ENCODE data around the gene NUP210L.
"Not testable (repeated sequence)": the region's sequence is repeated elsewhere in the genome, so short reads cannot be mapped to it uniquely, and the experiment has no call there.

The NUP210L gene

DNA sequence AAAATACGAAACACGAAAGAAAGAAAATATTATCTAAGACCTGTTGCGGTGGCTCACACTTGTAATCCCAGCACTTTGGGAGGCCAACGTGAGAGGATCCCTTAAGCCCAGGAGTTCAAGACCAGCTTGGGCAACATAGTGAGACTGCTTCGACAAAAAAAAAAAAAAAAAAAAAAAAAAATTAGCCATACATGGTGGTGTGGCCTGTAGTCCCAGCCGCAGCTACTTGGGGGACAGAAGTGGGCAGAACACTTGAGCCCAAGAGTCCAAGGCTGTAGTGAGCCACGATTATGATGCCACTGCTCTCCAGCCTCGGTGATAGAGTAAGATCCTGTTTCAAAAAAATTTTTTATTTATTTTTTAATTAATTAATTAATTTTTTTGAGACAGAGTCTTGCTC, 167.3 kb downstream of the NUP210L start:
- intact Hi-C loops (cut with micrococcal nuclease) = loop anchor here (2.0 to 5.0 kb wide), 3 partner anchors 43 to 191 kb away; partner anchors contain the start of gene GATAD2B
- no peak overlapping the region for H3K4me3 Mint-ChIP-seq
- no peaks in the 10 kb centered on the region for H3K27me3 Mint-ChIP-seq
- peak overlapping the region; percentile 61 for H3K27ac Mint-ChIP-seq
- no peaks in the 10 kb centered on the region for H3K9me3 Mint-ChIP-seq
- H3K4me1 Mint-ChIP-seq (ENCODE audit: low read depth) = peaks cover 64% of the 10 kb centered on the region
- peaks cover 33% of the 10 kb centered on the region for H3K36me3 Mint-ChIP-seq (ENCODE audit: low read depth)

DNA sequence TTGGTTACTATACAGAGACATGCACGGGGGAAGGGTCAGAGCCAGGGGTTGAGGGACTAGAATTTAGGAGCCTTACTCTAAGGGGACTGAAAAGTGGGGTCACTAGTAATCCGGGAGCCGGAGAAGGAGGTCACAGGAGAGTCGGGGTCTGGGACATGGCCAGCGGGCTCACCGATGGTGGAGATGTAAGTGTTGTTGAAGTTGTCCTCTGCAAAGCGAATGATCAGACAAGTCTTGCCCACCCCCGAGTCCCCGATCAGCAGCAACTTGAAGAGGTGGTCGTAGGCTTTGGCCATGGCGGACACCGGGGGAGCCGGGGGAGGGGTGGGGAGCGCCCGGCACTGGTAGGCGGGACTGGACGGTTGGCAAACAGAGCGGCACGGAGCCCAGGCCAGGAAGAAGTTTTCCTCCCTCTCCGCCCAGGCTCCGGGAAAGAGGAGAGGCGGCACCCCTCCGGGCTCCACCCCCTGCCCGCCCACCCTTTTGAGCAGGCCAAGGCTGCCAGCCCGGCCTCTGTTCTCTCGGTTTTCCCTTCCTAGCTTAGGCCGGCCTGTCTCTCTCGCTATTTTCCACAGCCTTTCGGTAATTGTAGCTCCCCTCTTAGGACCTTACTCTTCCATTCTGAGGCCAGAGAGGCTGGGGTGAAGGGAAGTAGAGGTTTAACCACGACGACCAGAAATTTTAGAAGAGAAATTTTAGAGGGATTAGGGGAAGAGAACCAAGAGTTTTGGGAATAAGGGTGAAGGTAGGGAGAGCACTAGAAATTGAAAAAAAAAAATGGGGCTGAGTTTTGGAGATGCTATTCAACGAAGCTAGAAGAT, 168.7 kb downstream of the NUP210L start, which contains the start of gene RAB13:
TSS of gene RAB13 (minus strand) at position 399 of the 821 bp plus-strand sequence. CDS start at position 296, 103 bp downstream.
- Mint-ChIP-seq H3K4me1 (ENCODE audit: low read depth) (peaks cover 68% of the 10 kb centered on the region), H3K36me3 (ENCODE audit: low read depth) (peaks cover 30% of the 10 kb centered on the region), H3K9me3 (no peaks in the 10 kb centered on the region), H3K27me3 (no peaks in the 10 kb centered on the region), H3K4me3 (peak within 1 kb of the TSS; percentile 86), H3K27ac (peak within 1 kb of the TSS; percentile 61)
- intact Hi-C loops (cut with micrococcal nuclease) = loop anchor here (1.0 to 5.0 kb wide), 4 partner anchors 41 to 189 kb away; partner anchors contain the start of gene GATAD2B

DNA sequence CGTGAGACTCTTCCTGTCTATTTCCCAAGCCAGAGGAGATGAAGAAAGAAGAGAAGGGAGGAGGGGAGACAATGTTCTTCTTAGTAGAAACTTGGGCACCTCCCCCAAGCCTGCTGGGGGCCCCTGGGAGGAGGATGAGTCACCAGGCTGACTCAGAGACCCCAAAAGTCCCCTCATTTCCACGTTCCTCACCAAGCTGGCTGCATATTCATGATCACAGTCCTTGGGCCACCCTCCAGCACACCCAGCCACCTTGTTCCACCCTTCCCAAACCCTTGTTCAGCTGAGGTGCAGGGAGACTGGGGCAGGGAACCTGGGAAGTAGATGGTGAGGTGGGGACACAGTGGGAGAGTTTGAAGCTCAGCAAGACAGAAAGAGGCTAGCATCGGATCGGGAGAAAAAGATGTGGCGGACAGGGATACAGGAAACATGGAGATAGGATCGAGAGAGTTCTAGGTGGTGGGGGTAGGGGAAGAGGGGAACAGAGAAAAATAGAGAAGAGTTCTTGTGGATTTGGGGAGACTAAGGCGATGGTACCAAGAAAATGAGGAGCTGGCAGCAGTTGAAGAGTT, 169.4 kb downstream of the NUP210L start:
- H3K9me3 Mint-ChIP-seq = no peaks in the 10 kb centered on the region
- H3K27ac Mint-ChIP-seq = peak overlapping the region; percentile 61
- peaks cover 27% of the 10 kb centered on the region for H3K36me3 Mint-ChIP-seq (ENCODE audit: low read depth)
- no peaks in the 10 kb centered on the region for H3K27me3 Mint-ChIP-seq
- H3K4me3 Mint-ChIP-seq = peak overlapping the region; percentile 86
- intact Hi-C loops (cut with micrococcal nuclease) = loop anchor here (5.0 kb wide), 1 partner anchor 63 kb away; the partner anchor contains the start of gene GATAD2B
- peaks cover 65% of the 10 kb centered on the region for H3K4me1 Mint-ChIP-seq (ENCODE audit: low read depth)

DNA sequence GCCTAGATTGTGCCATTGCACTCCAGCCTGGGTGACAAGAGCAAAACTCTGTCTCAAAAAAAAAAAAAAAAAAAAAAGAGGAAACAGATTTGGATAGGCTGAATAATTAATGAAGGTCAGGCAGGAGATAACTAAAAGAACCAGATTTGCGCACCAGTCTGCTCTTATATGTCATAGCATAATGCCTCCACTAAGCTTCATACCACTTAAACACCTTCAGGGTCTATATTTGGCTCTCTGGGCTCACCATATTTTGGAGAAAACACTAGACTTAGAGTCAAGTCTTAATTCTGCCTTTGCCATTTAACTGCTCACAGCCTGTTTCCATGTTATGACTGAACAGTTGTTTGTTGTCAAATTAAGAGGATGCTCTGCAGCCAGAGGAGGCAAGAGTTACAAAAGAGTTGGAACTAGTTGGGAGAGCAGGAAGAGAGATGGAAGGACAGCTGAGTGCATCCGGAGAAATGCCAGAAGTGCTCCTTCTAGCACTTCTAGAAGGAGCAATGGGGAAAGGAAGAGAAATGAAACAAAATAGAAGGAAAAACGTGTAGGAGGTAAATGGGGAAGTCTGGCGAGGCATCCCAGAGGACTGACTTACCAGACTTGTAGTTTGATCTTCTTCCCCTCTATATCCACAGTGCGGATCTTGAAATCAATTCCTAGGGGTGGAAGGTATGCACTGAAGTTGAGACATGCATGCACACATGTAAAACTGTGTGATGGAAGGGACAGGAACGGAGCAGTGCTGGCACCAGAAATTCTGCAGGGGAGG, 170.6 kb downstream of the NUP210L start:
- intact Hi-C loops (cut with micrococcal nuclease) = no loop called here
- no peaks in the 10 kb centered on the region for H3K27me3 Mint-ChIP-seq
- H3K27ac Mint-ChIP-seq = peak overlapping the region; percentile 48
- H3K4me1 Mint-ChIP-seq (ENCODE audit: low read depth) = peaks cover 58% of the 10 kb centered on the region
- no peaks in the 10 kb centered on the region for H3K9me3 Mint-ChIP-seq
- H3K36me3 Mint-ChIP-seq (ENCODE audit: low read depth) = peaks cover 34% of the 10 kb centered on the region
- peak overlapping the region; percentile 41 for H3K4me3 Mint-ChIP-seq

DNA sequence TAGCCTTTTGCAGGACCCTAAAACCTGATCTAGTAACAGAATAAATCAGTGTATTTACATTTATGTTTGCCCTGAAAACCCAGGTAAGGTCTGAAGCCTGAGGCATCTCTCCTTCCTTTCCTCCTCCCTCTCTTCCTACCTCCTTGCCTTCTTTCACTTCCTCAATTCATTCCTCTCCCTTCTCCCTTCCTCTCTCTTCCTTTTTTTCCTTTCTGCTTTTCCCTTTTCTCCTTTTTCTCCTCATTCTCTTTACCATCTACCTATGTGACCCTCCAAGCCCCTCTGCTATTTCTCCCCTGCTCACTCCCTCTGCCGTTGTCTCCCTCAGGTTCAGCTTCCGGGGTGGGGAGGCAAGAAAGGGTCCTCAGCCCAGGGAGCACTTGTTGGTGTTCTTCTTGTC, 173.1 kb downstream of the NUP210L start:
- peaks cover 69% of the 10 kb centered on the region for H3K4me1 Mint-ChIP-seq (ENCODE audit: low read depth)
- H3K27me3 Mint-ChIP-seq; H3K9me3 Mint-ChIP-seq; intact Hi-C loops (cut with micrococcal nuclease); H3K27ac Mint-ChIP-seq; H3K4me3 Mint-ChIP-seq: not testable (repeated sequence)
- H3K36me3 Mint-ChIP-seq (ENCODE audit: low read depth) = peaks cover 54% of the 10 kb centered on the region

DNA sequence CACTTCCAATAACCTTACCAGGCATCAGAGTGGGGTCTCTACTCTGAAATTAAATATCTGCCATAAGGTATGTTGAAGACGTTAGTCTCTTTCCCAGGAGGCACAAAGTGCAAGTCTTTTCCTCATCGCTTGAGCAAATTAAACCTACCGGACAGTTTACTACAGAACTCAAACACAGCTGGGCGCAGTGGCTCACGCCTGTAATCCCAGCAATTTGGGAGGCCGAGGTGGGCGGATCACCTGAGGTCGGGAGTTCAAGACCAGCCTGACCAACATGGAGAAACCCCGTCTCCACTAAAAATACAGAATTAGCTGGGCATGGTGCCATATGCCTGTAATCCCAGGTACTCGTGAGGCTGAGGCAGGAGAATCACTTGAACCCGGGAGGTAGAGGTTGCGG, 175.8 kb downstream of the NUP210L start:
- H3K9me3 Mint-ChIP-seq; H3K27me3 Mint-ChIP-seq; intact Hi-C loops (cut with micrococcal nuclease); H3K4me3 Mint-ChIP-seq: not testable (repeated sequence)
- peaks cover 80% of the 10 kb centered on the region for H3K36me3 Mint-ChIP-seq (ENCODE audit: low read depth)
- H3K4me1 Mint-ChIP-seq (ENCODE audit: low read depth) = peaks cover 71% of the 10 kb centered on the region
- peak overlapping the region; percentile 95 for H3K27ac Mint-ChIP-seq

DNA sequence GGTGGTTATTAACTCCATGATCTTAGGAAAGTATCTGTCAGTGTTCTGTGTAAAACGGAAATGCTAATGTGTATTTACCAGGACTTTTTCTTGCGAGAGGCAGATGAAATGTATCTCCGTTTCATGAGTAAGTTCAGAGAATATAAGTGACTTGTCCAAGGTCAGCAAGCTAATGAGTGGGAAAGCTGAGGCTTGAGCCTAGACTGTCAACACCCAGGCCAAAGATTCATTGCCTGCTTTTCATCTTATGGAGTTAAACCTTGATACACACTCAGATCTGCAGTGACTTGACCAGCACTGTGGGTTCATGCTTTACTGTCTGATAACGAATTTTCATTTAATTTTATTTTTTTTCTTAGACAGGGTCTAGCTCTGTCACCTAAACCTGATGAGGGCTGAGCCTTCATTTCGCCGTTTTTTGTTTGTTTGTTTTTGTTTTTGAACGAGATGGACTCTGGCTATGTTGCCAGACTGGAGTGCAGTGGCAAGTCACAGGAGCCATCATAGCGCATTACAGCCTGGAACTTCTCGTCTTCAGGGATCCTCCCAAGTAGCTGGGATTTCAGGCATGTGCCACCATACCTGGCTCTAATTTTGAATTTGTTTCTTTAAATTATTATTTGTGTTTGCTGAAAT, 176.5 kb downstream of the NUP210L start:
- H3K9me3 Mint-ChIP-seq = no peaks in the 10 kb centered on the region
- no peaks in the 10 kb centered on the region for H3K27me3 Mint-ChIP-seq
- peak overlapping the region; percentile 98 for H3K4me3 Mint-ChIP-seq
- intact Hi-C loops (cut with micrococcal nuclease) = no loop called here
- peaks cover 70% of the 10 kb centered on the region for H3K4me1 Mint-ChIP-seq (ENCODE audit: low read depth)
- H3K27ac Mint-ChIP-seq = peak overlapping the region; percentile 95
- H3K36me3 Mint-ChIP-seq (ENCODE audit: low read depth) = peaks cover 84% of the 10 kb centered on the region

DNA sequence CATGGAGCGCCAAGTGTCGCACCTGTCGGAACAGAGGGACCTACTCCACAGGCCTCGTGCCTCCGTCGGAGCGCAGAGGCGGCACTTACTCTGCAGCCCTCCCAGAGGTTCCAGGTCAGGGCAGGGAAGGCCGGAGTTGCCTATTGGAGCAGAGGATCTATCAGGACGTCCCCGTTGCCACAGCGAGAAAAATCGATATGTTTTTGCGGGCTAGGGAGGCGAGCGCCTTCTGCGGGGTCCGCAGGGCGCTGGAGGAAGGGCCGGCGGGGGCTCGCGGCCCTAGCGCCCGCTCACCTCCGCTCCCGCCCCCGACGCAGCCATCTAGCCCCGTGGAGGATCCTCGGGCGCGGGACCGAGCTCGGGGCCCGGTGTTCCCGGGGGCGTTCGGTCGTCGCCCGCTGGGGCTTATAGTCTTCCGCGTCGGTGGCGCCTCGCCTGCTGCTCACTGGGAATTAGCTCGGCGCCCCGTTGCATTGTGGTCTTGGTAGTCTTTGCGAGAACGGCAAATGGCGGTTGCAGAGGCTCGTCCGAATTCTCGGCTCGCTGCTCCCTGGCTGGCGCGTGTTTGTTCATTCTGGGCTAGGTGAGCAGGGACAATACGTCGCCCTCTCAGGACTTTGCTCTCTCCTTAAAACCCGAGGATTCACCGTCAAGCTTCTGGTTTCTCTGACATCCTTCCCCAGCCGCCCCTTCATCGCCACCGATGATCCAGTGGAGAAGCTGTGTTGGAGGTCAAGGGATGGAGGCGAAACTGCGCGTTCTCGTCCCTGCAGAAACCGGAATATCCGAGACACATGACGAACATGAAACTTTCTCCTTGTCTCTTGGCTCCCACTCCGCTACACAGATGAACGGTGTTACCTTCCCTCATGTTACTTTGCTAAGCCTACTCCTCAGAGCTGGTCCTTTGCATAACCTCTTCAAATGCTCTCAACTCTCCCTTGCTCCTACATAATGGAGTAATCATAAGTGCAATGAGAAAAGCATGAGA, 177.3 kb downstream of the NUP210L start, which contains the start of gene JTB:
TSS of gene JTB (minus strand) at position 425 of the 991 bp plus-strand sequence. CDS start at position 3, 422 bp downstream.
- peaks cover 71% of the 10 kb centered on the region for H3K4me1 Mint-ChIP-seq (ENCODE audit: low read depth)
- H3K9me3 Mint-ChIP-seq = no peaks in the 10 kb centered on the region
- H3K27ac Mint-ChIP-seq = peak within 1 kb of the TSS; percentile 95
- intact Hi-C loops (cut with micrococcal nuclease) = loop anchor here (1.0 kb wide), 1 partner anchor 10 kb away; the partner anchor contains the start of gene CREB3L4
- H3K36me3 Mint-ChIP-seq (ENCODE audit: low read depth) = peaks cover 84% of the 10 kb centered on the region
- peak within 1 kb of the TSS; percentile 98 for H3K4me3 Mint-ChIP-seq
- H3K27me3 Mint-ChIP-seq = no peaks in the 10 kb centered on the region

DNA sequence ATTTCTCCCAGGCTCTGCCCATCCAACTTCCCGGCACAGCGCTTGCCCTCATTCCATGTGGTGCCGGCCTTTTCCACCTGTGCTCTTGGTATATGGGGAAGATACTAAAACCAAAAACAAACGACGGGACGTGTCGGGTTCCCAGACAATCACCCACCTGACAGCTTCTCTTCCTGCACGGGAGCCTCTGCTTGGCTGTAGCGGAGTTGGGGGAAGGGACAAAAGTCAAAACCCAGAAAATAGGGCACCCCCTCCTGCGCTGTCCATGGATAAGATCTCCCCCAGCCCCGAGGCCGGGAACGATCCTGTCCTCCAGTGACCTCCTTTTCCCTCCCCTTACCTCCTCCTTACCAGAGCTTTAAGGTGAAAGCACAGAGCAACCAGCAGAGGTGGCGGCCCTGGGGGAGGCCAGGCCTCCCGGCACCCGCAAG, 178.0 kb downstream of the NUP210L start:
- Mint-ChIP-seq H3K9me3 (no peaks in the 10 kb centered on the region), H3K36me3 (ENCODE audit: low read depth) (peaks cover 76% of the 10 kb centered on the region), H3K4me1 (ENCODE audit: low read depth) (peaks cover 71% of the 10 kb centered on the region), H3K4me3 (peak overlapping the region; percentile 98), H3K27me3 (no peaks in the 10 kb centered on the region), H3K27ac (peak overlapping the region; percentile 95)
- intact Hi-C loops (cut with micrococcal nuclease) = loop anchor here (1.0 kb wide), 1 partner anchor 10 kb away; the partner anchor contains the start of gene CREB3L4

DNA sequence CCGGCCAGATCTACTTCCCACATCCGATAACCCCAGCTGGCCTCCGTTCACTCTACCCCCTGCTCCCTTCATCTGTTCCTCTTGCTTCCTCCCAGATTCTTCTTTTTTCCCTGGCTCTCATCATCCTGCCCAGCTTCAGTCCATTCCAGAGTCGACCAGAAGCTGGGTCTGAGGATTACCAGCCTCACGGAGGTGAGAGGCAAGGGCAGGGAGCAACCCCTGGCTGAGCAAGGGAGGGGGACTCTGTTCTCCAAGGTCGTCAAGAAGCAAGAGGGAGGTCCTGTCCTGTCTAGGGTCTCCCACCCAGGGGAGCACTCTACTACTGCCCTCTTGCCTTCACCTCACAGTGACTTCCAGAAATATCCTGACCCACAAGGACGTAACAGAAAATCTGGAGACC, 181.3 kb downstream of the NUP210L start:
- peak overlapping the region; percentile 24 for H3K27ac Mint-ChIP-seq
- H3K36me3 Mint-ChIP-seq (ENCODE audit: low read depth) = peaks cover 54% of the 10 kb centered on the region
- peaks cover 64% of the 10 kb centered on the region for H3K4me1 Mint-ChIP-seq (ENCODE audit: low read depth)
- H3K9me3 Mint-ChIP-seq = no peaks in the 10 kb centered on the region
- no peaks in the 10 kb centered on the region for H3K27me3 Mint-ChIP-seq
- no peak overlapping the region for H3K4me3 Mint-ChIP-seq
- intact Hi-C loops (cut with micrococcal nuclease) = no loop called here

DNA sequence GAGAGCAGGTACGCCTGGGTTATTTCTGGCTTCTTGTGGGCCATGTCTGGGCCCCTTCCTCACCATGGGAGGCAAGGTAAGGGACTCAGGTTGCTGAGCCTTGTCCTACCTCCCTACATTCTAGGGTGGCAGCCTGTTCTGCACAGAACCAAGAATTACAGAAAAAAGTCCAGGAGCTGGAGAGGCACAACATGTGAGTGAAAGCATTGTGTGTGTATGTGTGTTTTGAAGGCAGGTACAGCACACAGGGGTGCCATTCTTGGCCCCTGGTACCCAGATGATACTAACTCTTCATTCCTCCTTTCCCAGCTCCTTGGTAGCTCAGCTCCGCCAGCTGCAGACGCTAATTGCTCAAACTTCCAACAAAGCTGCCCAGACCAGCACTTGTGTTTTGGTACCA, 181.8 kb downstream of the NUP210L start:
- H3K9me3 Mint-ChIP-seq = no peaks in the 10 kb centered on the region
- intact Hi-C loops (cut with micrococcal nuclease) = no loop called here
- peak overlapping the region; percentile 24 for H3K27ac Mint-ChIP-seq
- no peaks in the 10 kb centered on the region for H3K27me3 Mint-ChIP-seq
- peaks cover 64% of the 10 kb centered on the region for H3K4me1 Mint-ChIP-seq (ENCODE audit: low read depth)
- H3K36me3 Mint-ChIP-seq (ENCODE audit: low read depth) = peaks cover 54% of the 10 kb centered on the region
- no peak overlapping the region for H3K4me3 Mint-ChIP-seq

DNA sequence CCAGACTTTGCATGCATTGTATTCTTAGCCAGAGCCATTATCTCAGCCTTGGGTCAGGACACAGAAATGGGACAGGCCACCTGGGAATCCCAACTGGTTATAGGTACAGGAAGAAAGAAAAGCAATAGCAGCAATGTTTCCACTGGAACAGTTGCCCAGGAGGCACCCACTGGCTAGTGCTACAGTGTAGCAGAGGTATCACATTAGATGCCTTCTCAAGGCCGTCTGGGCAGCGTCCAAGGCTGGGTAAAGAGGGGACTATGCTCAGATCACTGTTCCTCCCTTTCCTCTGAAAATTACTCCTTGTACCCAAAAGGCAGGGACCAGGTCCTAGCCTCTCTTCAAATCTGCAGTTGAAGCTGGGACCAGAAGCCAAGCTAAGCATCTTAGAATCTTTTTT, 184.5 kb downstream of the NUP210L start:
- Mint-ChIP-seq H3K4me1 (ENCODE audit: low read depth) (peaks cover 55% of the 10 kb centered on the region), H3K9me3 (no peaks in the 10 kb centered on the region), H3K27ac (no peak overlapping the region), H3K4me3 (no peak overlapping the region), H3K27me3 (no peaks in the 10 kb centered on the region), H3K36me3 (ENCODE audit: low read depth) (peaks cover 42% of the 10 kb centered on the region)
- intact Hi-C loops (cut with micrococcal nuclease) = no loop called here
